OCI-LY3 (cell line): Measurements from ENCODE around the gene CILP2.

Experiments
- EZH2phosphoT487 ChIP-seq: fragments of 200-600 bp; shearing (Covaris generic); IDR thresholded peaks from 2 replicates; pipeline ENCODE4 v1.6.1; 2018; ENCODE audit warnings: antibody characterized with exemption, mixed run types, low read depth
- TF ChIP-seq, protein P1 (sequence below): fragments of 200-600, 300-600 bp; sonication (generic); IDR thresholded peaks from 2 replicates; pipeline ENCODE4 v1.5.1; 2014; ENCODE audit warnings: antibody characterized with exemption, low read length, low read depth

DNA sequence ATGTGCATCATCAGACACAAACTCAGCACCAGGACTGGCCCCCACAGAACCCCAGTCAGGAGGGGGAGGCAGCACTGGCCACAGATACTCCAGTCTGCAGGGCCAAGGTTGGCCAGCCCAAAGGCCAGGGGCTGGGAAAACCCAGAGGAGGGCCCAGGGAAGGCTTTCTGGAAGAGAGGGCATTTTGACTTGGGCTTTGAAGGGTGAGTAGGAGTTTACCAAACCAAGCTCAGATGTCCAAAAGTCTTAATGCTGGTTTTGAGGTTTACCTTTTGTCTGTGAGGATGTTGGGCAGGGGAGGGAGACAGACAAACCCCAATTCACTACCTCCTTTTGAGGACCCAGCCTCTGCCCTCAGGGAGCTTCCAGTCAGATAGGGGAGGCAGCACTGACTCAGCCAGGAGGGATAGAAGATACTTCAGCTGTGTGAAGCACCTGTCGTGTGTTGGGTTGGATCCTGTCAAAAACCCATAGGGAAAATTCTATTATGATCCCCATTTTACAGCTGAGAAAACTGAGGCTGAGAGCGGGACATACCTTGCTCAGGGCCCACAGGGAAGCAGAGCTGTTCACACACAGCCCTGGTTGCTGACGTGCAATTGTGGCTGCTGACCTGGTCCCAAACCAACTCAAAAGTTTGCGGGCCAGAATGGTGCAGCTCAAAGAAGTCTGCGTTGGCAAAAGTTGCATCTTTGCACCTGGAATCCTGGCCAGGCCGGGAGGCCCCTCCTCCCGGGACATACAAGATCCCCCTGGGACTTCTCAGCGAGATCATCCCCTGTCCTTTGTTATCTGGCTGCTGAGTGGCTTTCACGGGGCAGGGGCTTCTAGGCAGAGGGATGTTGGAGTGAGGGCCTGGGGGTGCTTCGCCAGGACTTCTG lies 13.1 kb downstream of the CILP2 start:
- TF ChIP-seq, protein P1, sequence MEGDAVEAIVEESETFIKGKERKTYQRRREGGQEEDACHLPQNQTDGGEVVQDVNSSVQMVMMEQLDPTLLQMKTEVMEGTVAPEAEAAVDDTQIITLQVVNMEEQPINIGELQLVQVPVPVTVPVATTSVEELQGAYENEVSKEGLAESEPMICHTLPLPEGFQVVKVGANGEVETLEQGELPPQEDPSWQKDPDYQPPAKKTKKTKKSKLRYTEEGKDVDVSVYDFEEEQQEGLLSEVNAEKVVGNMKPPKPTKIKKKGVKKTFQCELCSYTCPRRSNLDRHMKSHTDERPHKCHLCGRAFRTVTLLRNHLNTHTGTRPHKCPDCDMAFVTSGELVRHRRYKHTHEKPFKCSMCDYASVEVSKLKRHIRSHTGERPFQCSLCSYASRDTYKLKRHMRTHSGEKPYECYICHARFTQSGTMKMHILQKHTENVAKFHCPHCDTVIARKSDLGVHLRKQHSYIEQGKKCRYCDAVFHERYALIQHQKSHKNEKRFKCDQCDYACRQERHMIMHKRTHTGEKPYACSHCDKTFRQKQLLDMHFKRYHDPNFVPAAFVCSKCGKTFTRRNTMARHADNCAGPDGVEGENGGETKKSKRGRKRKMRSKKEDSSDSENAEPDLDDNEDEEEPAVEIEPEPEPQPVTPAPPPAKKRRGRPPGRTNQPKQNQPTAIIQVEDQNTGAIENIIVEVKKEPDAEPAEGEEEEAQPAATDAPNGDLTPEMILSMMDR = no peak
- no peak for TF ChIP-seq EZH2phosphoT487
